NB4 (cell line): ENCODE results near the gene KRTAP6-1.

Source experiments
- DNase-seq: peaks from one replicate; pipeline ENCODE4 v3.0.0; 2010; ENCODE audit warnings: low read depth
- H3K4me3 ChIP-seq: one replicate; pipeline ENCODE4 v1.5.1; 2011; ENCODE audit warnings: mild to moderate bottlenecking, low read depth, low read length, moderate library complexity
- MAX ChIP-seq: IDR thresholded peaks from 2 replicates; pipeline ENCODE4 v1.6.1; 2011; ENCODE audit warnings: low read depth, low read length
- MYC ChIP-seq: IDR thresholded peaks from 2 replicates; pipeline ENCODE4 v1.6.1; 2011; ENCODE audit warnings: low read depth, low read length
- POLR2A ChIP-seq: IDR thresholded peaks from 2 replicates; pipeline ENCODE4 v1.6.1; 2011; ENCODE audit warnings: mild to moderate bottlenecking; ENCODE audit not compliant: insufficient read length; ENCODE audit errors: extremely low read depth
- TF ChIP-seq, protein P1 (sequence below): IDR thresholded peaks from one replicate; pipeline ENCODE4 v1.5.1; 2012; ENCODE audit warnings: low read depth, low read length

The KRTAP6-1 gene

GRCh38 chr21:30600787-30601186 is 12.9 kb downstream of the KRTAP6-1 start, which contains the start of gene KRTAP22-1:
Gene KRTAP22-1, plus strand, starts transcription at chr21:30601087.
- TF ChIP-seq POLR2A (no peak), MYC (no peak), MAX (no peak)
- TF ChIP-seq, protein P1, sequence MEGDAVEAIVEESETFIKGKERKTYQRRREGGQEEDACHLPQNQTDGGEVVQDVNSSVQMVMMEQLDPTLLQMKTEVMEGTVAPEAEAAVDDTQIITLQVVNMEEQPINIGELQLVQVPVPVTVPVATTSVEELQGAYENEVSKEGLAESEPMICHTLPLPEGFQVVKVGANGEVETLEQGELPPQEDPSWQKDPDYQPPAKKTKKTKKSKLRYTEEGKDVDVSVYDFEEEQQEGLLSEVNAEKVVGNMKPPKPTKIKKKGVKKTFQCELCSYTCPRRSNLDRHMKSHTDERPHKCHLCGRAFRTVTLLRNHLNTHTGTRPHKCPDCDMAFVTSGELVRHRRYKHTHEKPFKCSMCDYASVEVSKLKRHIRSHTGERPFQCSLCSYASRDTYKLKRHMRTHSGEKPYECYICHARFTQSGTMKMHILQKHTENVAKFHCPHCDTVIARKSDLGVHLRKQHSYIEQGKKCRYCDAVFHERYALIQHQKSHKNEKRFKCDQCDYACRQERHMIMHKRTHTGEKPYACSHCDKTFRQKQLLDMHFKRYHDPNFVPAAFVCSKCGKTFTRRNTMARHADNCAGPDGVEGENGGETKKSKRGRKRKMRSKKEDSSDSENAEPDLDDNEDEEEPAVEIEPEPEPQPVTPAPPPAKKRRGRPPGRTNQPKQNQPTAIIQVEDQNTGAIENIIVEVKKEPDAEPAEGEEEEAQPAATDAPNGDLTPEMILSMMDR, result no peak
- no peak within 1 kb of the TSS for H3K4me3 ChIP-seq
- no peak for DNase-seq

GRCh38 chr21:30598802-30599201 is 14.9 kb downstream of the KRTAP6-1 start, which contains the start of gene KRTAP6-2:
Gene KRTAP6-2, minus strand, starts transcription at chr21:30598902. Its CDS starts 28 bp downstream, at chr21:30598874.
- DNase-seq, result no peak
- TF ChIP-seq, protein P1, result no peak
- no peak for TF ChIP-seq MYC
- no peak for TF ChIP-seq MAX
- TF ChIP-seq POLR2A, result no peak
- no peak within 1 kb of the TSS for H3K4me3 ChIP-seq

GRCh38 chr21:30592140-30592539 is 21.6 kb downstream of the KRTAP6-1 start, which contains the start of gene KRTAP6-3:
Gene KRTAP6-3, plus strand, starts transcription at chr21:30592440. Its CDS starts 6 bp downstream, at chr21:30592446.
- no peak for TF ChIP-seq MYC
- TF ChIP-seq MAX, result no peak
- TF ChIP-seq POLR2A, result no peak
- TF ChIP-seq, protein P1, result no peak
- no peak for DNase-seq
- no peak within 1 kb of the TSS for H3K4me3 ChIP-seq

DNA sequence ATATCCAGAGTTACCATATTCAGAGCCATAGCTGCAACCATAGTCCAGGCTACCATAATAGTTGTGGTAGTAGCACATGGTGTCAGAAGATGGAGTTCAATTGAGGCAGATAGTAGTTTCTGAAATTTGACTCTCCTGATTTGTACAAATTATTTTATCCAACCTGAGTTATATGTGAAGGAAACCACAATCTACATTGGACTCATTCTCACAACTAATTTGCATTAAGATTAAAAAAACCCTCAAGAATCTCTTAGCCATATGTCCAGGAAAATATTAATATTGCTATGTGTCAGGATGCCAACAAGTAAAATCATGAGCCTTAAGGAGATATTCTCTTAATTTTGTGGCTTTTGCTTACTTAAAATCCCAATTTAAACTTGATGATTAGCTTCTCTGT is 23.4 kb downstream of the KRTAP6-1 start, which contains the start of gene KRTAP22-2:
Gene KRTAP22-2, minus strand, starts transcription at position 101 of the 400 bp plus-strand sequence.
- DNase-seq, result no peak
- TF ChIP-seq, protein P1, result no peak
- TF ChIP-seq MYC, result no peak
- no peak for TF ChIP-seq POLR2A
- no peak for TF ChIP-seq MAX

DNA sequence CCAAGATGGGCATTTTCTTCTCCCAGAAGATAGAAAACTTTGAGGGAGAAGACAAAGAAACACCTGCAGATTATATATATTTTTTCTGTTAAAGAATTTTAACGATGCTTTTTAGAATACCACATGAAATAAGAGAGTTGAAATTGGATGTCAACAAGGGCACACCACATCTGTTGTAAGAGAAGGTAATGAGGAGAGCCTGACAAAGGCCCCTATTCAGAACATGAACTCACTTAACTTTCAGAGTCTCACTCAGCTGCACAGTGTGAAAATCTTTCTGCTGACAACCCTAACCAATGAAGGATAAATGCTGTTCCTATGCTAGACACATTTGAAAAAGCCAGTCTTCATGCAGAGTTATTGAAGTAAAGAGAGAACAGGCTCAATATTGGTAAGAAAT is 30.9 kb downstream of the KRTAP6-1 start:
- no peak overlapping the region for H3K4me3 ChIP-seq
- DNase-seq, result no peak
- TF ChIP-seq MYC (no peak), POLR2A (no peak)

More for the DNA sequence above, 23.4 kb downstream of the KRTAP6-1 start, which contains the start of gene KRTAP22-2:
- no peak within 1 kb of the TSS for H3K4me3 ChIP-seq

DNA sequence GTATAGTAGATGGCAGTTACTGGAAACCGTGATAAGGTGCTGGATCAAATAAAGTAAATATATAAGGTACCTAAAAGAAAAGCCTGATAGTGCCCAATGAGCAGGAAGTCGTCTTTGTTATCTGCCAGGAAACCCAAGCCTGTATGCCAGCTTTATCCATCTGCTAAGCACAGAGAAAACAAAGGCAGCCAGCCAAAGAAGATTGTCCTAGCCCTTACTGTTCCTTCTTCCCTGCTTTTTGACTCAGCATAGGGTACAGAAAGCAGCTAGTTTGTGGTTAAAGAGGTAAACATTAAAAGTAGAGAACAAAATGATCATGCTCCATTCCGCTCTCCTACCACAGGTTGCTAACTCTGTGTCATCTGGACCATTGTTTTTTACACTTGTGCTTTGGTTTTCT is 33.6 kb downstream of the KRTAP6-1 start:
- TF ChIP-seq, protein P1, result no peak
- no peak for TF ChIP-seq MYC
- no peak for TF ChIP-seq MAX
- no peak for TF ChIP-seq POLR2A
- DNase-seq, result no peak
- no peak overlapping the region for H3K4me3 ChIP-seq
